Measurements from ENCODE around the gene CUL5.

CUL5 gene

GRCh38 chr11:108008656-108009496, at the start of gene CUL5:
Gene CUL5 (plus strand): TSS chr11:108008898. CDS start chr11:108009349, 451 bp downstream.
- DNase-seq, result peak; percentile 82

GRCh38 chr11:107961480-107961879, 47.2 kb upstream of the CUL5 start:
- DNase-seq, result no peak

GRCh38 chr11:107962181-107962580, 46.5 kb upstream of the CUL5 start:
- no peak for DNase-seq

- DNase-seq, result no peak
Measured at GRCh38 chr11:107963091-107963490, 45.6 kb upstream of the CUL5 start.

- no peak for DNase-seq
Measured at GRCh38 chr11:107969219-107969618, 39.5 kb upstream of the CUL5 start.

- no peak for DNase-seq
Measured at GRCh38 chr11:107970049-107970448, 38.6 kb upstream of the CUL5 start.

- DNase-seq, result no peak
Measured at GRCh38 chr11:107973641-107974040, 35.1 kb upstream of the CUL5 start.

- no peak for DNase-seq
Measured at GRCh38 chr11:107988397-107989158, 20.1 kb upstream of the CUL5 start.

- no peak for DNase-seq
Measured at GRCh38 chr11:107991868-107992414, 16.8 kb upstream of the CUL5 start.

GRCh38 chr11:107996006-107996776, 12.5 kb upstream of the CUL5 start:
- no peak for DNase-seq

- DNase-seq, result no peak
Measured at GRCh38 chr11:107998761-107999160, 9.9 kb upstream of the CUL5 start.

- DNase-seq, result peak; percentile 38
Measured at GRCh38 chr11:107999759-108000455, 8.8 kb upstream of the CUL5 start.

- no peak for DNase-seq
Measured at GRCh38 chr11:108002476-108002875, 6.2 kb upstream of the CUL5 start.

GRCh38 chr11:108003623-108004022, 5.1 kb upstream of the CUL5 start:
- no peak for DNase-seq

GRCh38 chr11:108007819-108008218, 879 bp upstream of the CUL5 start:
- no peak for DNase-seq

- DNase-seq, result peak; percentile 10
Measured at GRCh38 chr11:108009497-108010370, 1.0 kb downstream of the CUL5 start.

GRCh38 chr11:108012139-108012725, 3.5 kb downstream of the CUL5 start:
- DNase-seq, result no peak

GRCh38 chr11:108016647-108017046, 7.9 kb downstream of the CUL5 start:
- DNase-seq, result no peak

GRCh38 chr11:108018708-108019107, 10.0 kb downstream of the CUL5 start:
- no peak for DNase-seq

GRCh38 chr11:108019870-108020540, 11.3 kb downstream of the CUL5 start:
- DNase-seq, result peak; percentile 32

All from OCI-M1 (cell line).